Testis (tissue), 2 donors: ENCODE data around the gene PTPRT.

Experiments
- POLR2A ChIP-seq: fragments of 450-650 bp; IDR thresholded peaks from one replicate; pipeline ENCODE4 v1.6.1; 2017; ENCODE audit warnings: antibody characterized with exemption, mild to moderate bottlenecking, moderate library complexity
- TF ChIP-seq, protein P1 (sequence below), 3 experiments: fragments of 450-650 bp in 2 of 3; fragments of 200-600 bp in 1 of 3; sonication (generic) in 1 of 3; IDR thresholded peaks; one replicate each; pipeline ENCODE4 v1.5.1; 2016 to 2019; ENCODE audit warnings: antibody characterized with exemption in 3 of 3, mild to moderate bottlenecking in 2 of 3, moderate library complexity in 1 of 3

DNA sequence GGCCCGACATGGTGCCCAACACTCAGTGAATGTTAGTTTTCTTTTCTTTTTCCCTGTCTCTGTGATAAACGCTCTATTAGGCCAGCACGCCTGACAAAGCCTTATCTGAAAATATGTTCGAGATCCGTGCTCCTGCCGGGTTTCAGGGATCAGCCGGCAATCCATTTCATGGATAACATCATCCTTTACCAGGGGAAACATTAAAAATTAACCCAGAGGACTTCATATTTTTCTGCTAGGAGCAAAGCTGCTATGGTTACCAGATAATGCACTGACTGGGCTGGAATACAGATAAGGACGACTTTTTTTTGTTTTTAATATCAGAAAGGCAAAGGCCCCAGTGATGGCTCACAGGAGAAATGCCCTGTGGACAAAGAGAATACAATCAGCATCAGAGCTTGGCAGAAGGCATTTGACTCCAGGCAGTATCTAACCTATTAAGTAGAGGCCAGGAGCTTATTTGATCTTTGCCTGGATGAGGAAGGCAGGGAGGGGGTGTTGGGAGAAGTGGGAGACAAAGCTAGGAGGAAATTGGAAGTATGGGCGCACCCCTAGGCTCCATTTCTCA, 1089.5 kb downstream of the PTPRT start:
- TF ChIP-seq, protein P1, sequence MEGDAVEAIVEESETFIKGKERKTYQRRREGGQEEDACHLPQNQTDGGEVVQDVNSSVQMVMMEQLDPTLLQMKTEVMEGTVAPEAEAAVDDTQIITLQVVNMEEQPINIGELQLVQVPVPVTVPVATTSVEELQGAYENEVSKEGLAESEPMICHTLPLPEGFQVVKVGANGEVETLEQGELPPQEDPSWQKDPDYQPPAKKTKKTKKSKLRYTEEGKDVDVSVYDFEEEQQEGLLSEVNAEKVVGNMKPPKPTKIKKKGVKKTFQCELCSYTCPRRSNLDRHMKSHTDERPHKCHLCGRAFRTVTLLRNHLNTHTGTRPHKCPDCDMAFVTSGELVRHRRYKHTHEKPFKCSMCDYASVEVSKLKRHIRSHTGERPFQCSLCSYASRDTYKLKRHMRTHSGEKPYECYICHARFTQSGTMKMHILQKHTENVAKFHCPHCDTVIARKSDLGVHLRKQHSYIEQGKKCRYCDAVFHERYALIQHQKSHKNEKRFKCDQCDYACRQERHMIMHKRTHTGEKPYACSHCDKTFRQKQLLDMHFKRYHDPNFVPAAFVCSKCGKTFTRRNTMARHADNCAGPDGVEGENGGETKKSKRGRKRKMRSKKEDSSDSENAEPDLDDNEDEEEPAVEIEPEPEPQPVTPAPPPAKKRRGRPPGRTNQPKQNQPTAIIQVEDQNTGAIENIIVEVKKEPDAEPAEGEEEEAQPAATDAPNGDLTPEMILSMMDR (IDR thresholded peaks at IDR 0.05) = no peak
- no peak for TF ChIP-seq POLR2A
